Neutrophil (primary cell): ENCODE results near the gene ARHGEF25.

ENCODE experiments used
- H3K27ac ChIP-seq: fragments of 200-600 bp; sonication (generic); 2 replicates; pipeline ENCODE4 v1.5.1; 2016; ENCODE audit warnings: mild to moderate bottlenecking, moderate library complexity
- H3K27me3 ChIP-seq: fragments of 200-600 bp; sonication (generic); 2 replicates; pipeline ENCODE4 v1.6.0; 2016; ENCODE audit warnings: mild to moderate bottlenecking
- H3K36me3 ChIP-seq: fragments of 200-600 bp; sonication (generic); 2 replicates; pipeline ENCODE4 v1.5.1; 2017
- H3K4me1 ChIP-seq, 2 experiments: fragments of 200-600 bp in 1 of 2; sonication (generic) in 1 of 2; 1 replicate in 1 of 2; 2 replicates in 1 of 2; pipeline versions ENCODE4 v1.5.1 to v1.6.1; 2013 to 2016; ENCODE audit warnings: low read depth in 1 of 2, low read length in 1 of 2, mild to moderate bottlenecking in 1 of 2, moderate library complexity in 1 of 2; ENCODE audit not compliant: control insufficient read depth in 1 of 2, insufficient read depth in 1 of 2
- H3K4me3 ChIP-seq, 2 experiments: fragments of 200-600 bp in 1 of 2; sonication (generic) in 1 of 2; 1 replicate in 1 of 2; 2 replicates in 1 of 2; pipeline ENCODE4 v1.5.1; 2013 to 2016; ENCODE audit warnings: low read depth in 1 of 2, low read length in 1 of 2, mild to moderate bottlenecking in 1 of 2, moderate library complexity in 1 of 2
- H3K9me3 ChIP-seq: fragments of 200-600 bp; sonication (generic); 2 replicates; pipeline ENCODE4 v1.5.1; 2016
- TF ChIP-seq, protein P1 (sequence below): fragments of 200-600 bp; sonication (generic); IDR thresholded peaks from 2 replicates; pipeline ENCODE4 v1.5.1; 2016; ENCODE audit warnings: antibody characterized with exemption

ARHGEF25 gene

DNA sequence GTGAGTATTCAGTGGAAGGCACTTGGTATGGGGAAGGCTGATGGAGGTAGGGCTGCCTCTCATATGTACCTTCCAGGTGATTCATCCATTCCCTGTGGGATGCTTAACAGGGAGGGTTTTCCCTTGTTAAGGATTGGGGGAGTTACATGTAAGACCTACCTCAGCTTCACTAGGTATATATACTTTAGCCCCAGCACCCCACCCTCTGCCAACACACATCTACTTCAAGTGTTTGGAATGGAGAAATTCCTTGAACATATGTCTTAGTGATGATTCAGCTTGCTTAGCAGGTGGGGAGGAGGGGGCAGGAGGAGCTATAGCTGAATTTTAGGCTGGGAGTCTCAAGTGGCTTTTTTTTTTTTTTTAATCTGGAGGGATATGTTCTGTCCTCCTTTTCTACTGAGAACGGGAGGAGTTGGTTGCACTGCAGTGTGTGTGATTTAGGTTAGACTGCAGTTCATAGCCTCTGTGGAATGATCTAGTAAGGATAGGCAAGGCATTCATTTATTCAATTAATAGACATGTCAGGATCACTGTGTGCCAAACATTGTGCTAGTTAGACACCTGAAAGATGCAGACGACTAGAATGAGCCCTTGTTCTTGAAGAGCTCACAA, 18.6 kb upstream of the ARHGEF25 start:
- H3K27me3 ChIP-seq = peaks cover 18% of the 10 kb centered on the region
- no peaks in the 10 kb centered on the region for H3K9me3 ChIP-seq
- H3K4me3 ChIP-seq = no peak overlapping the region
- peaks cover 14 to 16% of the 10 kb centered on the region in 2 experiments for H3K4me1 ChIP-seq
- no peak overlapping the region for H3K27ac ChIP-seq
- H3K36me3 ChIP-seq = peaks cover 38% of the 10 kb centered on the region
- TF ChIP-seq, protein P1, sequence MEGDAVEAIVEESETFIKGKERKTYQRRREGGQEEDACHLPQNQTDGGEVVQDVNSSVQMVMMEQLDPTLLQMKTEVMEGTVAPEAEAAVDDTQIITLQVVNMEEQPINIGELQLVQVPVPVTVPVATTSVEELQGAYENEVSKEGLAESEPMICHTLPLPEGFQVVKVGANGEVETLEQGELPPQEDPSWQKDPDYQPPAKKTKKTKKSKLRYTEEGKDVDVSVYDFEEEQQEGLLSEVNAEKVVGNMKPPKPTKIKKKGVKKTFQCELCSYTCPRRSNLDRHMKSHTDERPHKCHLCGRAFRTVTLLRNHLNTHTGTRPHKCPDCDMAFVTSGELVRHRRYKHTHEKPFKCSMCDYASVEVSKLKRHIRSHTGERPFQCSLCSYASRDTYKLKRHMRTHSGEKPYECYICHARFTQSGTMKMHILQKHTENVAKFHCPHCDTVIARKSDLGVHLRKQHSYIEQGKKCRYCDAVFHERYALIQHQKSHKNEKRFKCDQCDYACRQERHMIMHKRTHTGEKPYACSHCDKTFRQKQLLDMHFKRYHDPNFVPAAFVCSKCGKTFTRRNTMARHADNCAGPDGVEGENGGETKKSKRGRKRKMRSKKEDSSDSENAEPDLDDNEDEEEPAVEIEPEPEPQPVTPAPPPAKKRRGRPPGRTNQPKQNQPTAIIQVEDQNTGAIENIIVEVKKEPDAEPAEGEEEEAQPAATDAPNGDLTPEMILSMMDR = no peak

DNA sequence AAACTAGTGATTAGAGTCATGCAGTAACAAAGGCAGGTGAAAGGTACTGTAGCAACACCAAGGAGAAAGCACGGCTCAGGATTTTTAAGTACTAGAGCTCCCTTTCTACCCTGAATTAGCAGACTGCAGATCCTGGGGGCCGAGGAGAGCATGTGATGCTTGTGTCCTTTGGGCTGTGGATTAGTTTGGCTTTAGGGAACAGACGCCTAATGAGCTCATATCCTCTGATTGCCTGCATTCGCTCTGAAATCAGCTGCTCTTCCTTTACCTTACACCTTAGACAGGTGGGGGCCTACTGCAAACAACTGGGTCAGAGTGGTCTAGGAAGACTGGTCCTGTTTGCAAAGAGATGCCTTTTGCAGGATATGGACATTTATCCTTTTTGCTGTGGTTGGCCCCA, 18.0 kb upstream of the ARHGEF25 start:
- H3K36me3 ChIP-seq = peaks cover 43% of the 10 kb centered on the region
- TF ChIP-seq, protein P1 = no peak
- no peak overlapping the region for H3K4me3 ChIP-seq
- no peak overlapping the region for H3K27ac ChIP-seq
- peaks cover 13% of the 10 kb centered on the region for H3K27me3 ChIP-seq
- peaks cover 14 to 16% of the 10 kb centered on the region in 2 experiments for H3K4me1 ChIP-seq
- H3K9me3 ChIP-seq = no peaks in the 10 kb centered on the region

DNA sequence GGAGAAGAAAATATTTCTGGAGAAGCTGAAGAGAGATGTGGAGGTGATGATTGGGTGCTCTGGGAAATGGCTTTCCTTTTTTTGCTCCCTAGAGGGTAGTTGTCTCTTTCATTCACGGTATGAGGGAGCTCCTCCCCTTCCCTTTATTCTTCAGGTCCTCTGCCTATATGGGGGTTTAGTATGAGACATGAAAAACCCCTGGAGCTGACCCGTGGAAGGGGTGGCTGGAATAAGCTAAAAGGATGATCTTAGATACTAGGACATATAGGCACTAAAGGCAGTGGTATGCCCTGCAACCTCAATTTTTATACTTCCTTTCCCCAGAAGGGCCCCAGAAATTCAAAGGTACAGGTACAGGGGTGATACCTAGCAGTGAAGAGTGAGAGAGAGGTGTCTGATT, 10.8 kb upstream of the ARHGEF25 start:
- Histone ChIP-seq H3K27ac (no peak overlapping the region), H3K4me3 (no peak overlapping the region), H3K36me3 (peaks cover 72% of the 10 kb centered on the region)

DNA sequence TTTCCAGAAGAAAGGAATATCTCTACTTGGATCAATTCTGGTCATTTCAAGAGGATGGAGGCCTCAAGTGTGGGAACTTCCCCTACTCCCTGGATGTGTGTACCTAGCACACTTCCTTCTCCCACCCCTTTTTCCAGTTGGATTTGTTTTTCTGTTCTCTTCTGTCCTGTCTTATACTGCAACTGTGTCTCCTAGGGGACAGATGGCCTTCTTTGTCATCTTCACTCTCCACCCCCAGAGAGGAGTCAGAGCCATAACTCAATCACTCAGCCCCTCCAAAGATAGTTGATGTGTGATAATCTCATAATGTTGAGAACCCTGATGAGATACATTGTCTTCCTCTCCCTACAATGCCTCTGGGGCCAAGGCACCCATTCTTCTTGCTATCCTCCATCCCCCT, 8.7 kb upstream of the ARHGEF25 start:
- Histone ChIP-seq H3K4me3 (no peak overlapping the region), H3K4me1 (peaks cover 0 to 9% of the 10 kb centered on the region in 2 experiments), H3K36me3 (peaks cover 52% of the 10 kb centered on the region), H3K27ac (no peak overlapping the region), H3K9me3 (no peaks in the 10 kb centered on the region), H3K27me3 (peaks cover 42% of the 10 kb centered on the region)
- TF ChIP-seq, protein P1 = no peak

More for the DNA sequence above, 10.8 kb upstream of the ARHGEF25 start:
- H3K4me1 ChIP-seq = peaks cover 0 to 9% of the 10 kb centered on the region in 2 experiments
- H3K9me3 ChIP-seq = no peaks in the 10 kb centered on the region
- TF ChIP-seq, protein P1 = no peak
- peaks cover 21% of the 10 kb centered on the region for H3K27me3 ChIP-seq

DNA sequence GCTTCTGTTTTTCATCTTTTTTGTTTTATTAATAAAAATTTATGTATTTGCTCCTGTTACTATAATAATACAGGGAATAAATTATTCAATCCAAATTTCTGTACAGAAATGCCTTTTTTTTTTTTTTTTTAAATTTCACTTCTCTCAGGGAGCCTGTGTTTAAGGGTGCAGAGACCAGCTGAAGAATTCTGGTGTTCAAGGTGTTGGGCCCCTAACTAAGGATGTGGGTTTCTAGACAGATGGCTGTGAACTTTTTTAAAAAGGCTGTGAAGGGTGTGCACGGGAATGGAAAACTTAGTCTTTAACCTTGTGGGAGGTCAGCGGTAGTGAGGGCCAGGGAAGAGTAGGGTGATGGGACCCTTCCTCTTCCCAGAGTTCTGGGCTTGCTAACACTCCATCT, 7.9 kb upstream of the ARHGEF25 start:
- TF ChIP-seq, protein P1 = no peak
- H3K9me3 ChIP-seq = no peaks in the 10 kb centered on the region
- peaks cover 45% of the 10 kb centered on the region for H3K36me3 ChIP-seq
- H3K27ac ChIP-seq = no peak overlapping the region
- peaks cover 0 to 9% of the 10 kb centered on the region in 2 experiments for H3K4me1 ChIP-seq
- no peak overlapping the region for H3K4me3 ChIP-seq
- H3K27me3 ChIP-seq = peaks cover 50% of the 10 kb centered on the region
